ENCODE data around the gene CLEC4D. TPM values are rescaled to one million over a fixed set of nuclear protein-coding genes. Genes with fewer than 3 reads are reported as not detected.

The CLEC4D gene
- total RNA-seq, 1 donor = not detected

DNA sequence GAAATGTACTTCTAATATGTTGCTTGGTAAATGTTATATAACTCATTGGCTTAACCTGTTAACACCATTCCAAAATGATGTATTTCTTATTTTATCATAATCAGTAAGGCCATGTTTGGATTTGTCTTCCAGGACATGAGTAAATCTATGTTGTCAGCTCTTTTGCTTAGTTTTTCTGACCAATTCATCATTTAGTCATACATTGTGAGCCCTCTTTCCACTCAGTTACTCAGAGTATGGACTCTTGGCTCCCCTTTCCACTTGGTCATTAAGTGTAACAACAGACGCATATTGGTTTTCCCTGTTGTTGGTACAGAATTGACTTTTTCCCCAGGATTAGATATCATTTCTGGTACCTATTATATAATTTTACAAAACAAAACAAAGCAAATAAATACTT lies 9.0 kb upstream of the CLEC4D start:
- DNase-seq (ENCODE audit: insufficient read length, low spot score, missing footprints) = no peak
- H4K20me1 ChIP-seq (ENCODE audit: insufficient read depth, low read length) = no peaks in the 10 kb centered on the region
- no peak overlapping the region for H3K4me2 ChIP-seq (ENCODE audit: insufficient read depth, low read length)
- no peaks in the 10 kb centered on the region for H3K27me3 ChIP-seq (ENCODE audit: insufficient read depth, low read length)
- H3K27ac ChIP-seq (ENCODE audit: low read depth, low read length) = no peak overlapping the region
- no peak overlapping the region for H3K4me3 ChIP-seq (ENCODE audit: insufficient read depth, low read length)
- no peak overlapping the region for H2AFZ ChIP-seq (ENCODE audit: low read length)
- H3K36me3 ChIP-seq (ENCODE audit: insufficient read depth, low read length) = no peaks in the 10 kb centered on the region
- H3K9me3 ChIP-seq (ENCODE audit: low read depth, low read length) = no peaks in the 10 kb centered on the region
- no peaks in the 10 kb centered on the region for H3K4me1 ChIP-seq (ENCODE audit: insufficient read depth, low read length)
- no peaks in the 10 kb centered on the region for H3K79me2 ChIP-seq (ENCODE audit: insufficient read depth, low read length)
- TF ChIP-seq, protein P1, sequence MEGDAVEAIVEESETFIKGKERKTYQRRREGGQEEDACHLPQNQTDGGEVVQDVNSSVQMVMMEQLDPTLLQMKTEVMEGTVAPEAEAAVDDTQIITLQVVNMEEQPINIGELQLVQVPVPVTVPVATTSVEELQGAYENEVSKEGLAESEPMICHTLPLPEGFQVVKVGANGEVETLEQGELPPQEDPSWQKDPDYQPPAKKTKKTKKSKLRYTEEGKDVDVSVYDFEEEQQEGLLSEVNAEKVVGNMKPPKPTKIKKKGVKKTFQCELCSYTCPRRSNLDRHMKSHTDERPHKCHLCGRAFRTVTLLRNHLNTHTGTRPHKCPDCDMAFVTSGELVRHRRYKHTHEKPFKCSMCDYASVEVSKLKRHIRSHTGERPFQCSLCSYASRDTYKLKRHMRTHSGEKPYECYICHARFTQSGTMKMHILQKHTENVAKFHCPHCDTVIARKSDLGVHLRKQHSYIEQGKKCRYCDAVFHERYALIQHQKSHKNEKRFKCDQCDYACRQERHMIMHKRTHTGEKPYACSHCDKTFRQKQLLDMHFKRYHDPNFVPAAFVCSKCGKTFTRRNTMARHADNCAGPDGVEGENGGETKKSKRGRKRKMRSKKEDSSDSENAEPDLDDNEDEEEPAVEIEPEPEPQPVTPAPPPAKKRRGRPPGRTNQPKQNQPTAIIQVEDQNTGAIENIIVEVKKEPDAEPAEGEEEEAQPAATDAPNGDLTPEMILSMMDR (IDR thresholded peaks at IDR 0.05; ENCODE audit: extremely low read depth, low read depth, low read length) = no peak

GRCh38 chr12:8507596-8507995 lies 5.7 kb upstream of the CLEC4D start:
- H3K79me2 ChIP-seq (ENCODE audit: insufficient read depth, low read length) = no peaks in the 10 kb centered on the region
- no peaks in the 10 kb centered on the region for H3K36me3 ChIP-seq (ENCODE audit: insufficient read depth, low read length)
- H2AFZ ChIP-seq (ENCODE audit: low read length) = no peak overlapping the region
- H3K4me2 ChIP-seq (ENCODE audit: insufficient read depth, low read length) = no peak overlapping the region
- no peaks in the 10 kb centered on the region for H3K4me1 ChIP-seq (ENCODE audit: insufficient read depth, low read length)
- H3K27me3 ChIP-seq (ENCODE audit: insufficient read depth, low read length) = no peaks in the 10 kb centered on the region
- H4K20me1 ChIP-seq (ENCODE audit: insufficient read depth, low read length) = no peaks in the 10 kb centered on the region
- TF ChIP-seq, protein P1 (IDR thresholded peaks at IDR 0.05; ENCODE audit: extremely low read depth, low read depth, low read length) = no peak
- H3K4me3 ChIP-seq (ENCODE audit: insufficient read depth, low read length) = no peak overlapping the region
- H3K27ac ChIP-seq (ENCODE audit: low read depth, low read length) = no peak overlapping the region
- DNase-seq (ENCODE audit: insufficient read length, low spot score, missing footprints) = no peak
- H3K9me3 ChIP-seq (ENCODE audit: low read depth, low read length) = no peaks in the 10 kb centered on the region

- Histone ChIP-seq H3K4me2 (ENCODE audit: insufficient read depth, low read length) (no peak overlapping the region), H3K36me3 (ENCODE audit: insufficient read depth, low read length) (no peaks in the 10 kb centered on the region), H2AFZ (ENCODE audit: low read length) (no peak overlapping the region), H3K4me3 (ENCODE audit: insufficient read depth, low read length) (no peak overlapping the region), H3K9me3 (ENCODE audit: low read depth, low read length) (no peaks in the 10 kb centered on the region), H3K79me2 (ENCODE audit: insufficient read depth, low read length) (no peaks in the 10 kb centered on the region), H3K27ac (ENCODE audit: low read depth, low read length) (no peak overlapping the region), H4K20me1 (ENCODE audit: insufficient read depth, low read length) (no peaks in the 10 kb centered on the region), H3K4me1 (ENCODE audit: insufficient read depth, low read length) (no peaks in the 10 kb centered on the region), H3K27me3 (ENCODE audit: insufficient read depth, low read length) (no peaks in the 10 kb centered on the region)
- TF ChIP-seq, protein P1 (IDR thresholded peaks at IDR 0.05; ENCODE audit: extremely low read depth, low read depth, low read length) = no peak
- no peak for DNase-seq (ENCODE audit: insufficient read length, low spot score, missing footprints)
These were observed 5.1 kb upstream of the CLEC4D start for GRCh38 chr12:8508223-8508622.

DNA sequence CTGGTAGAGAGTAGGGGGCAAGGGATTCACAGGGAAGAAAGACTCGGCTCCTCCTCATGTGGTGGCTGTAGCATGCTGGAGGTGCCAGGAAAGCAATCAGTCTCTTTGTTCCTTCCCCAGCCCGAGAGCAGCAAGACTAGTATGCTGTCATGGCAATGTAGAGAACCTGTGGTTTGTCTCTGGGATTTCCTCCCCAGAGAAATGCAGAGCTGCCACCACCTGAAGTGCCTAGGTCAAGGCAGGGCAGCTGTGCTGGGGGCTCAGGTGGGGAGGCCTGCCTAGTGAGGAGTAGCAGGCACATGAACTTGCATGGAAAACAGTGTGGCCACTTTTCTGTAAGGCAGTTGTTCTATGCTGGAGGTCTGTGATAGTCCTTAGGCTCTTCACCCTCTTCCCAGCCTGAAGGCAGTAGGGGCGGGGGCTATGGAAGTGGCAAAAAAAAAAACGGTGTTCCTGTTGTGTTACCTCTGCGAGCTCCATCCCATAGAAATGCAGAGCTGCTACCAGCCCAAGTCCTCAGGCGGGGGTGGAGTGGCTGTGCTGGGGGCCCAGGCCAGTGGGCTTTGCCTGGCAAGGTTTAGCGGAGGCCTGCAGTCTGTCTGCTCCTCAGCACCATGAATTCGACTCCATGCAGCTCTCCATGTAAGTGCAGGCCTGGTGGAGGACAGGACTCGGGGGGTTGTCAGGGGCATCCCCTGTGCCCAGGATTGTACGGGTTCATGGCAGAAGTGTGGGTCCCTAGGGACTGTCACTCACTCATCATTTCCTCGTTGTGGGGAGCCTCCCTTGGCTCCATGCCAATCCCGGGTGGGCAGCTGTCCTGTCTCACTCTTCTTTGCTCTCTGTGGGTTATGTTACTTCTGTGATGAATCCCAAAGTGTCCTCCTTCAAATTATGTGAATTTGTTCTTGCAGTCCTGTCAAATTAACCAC lies 4.1 kb upstream of the CLEC4D start:
- Histone ChIP-seq H3K4me3 (ENCODE audit: insufficient read depth, low read length) (no peak overlapping the region), H3K27ac (ENCODE audit: low read depth, low read length) (no peak overlapping the region), H3K4me1 (ENCODE audit: insufficient read depth, low read length) (no peaks in the 10 kb centered on the region), H3K36me3 (ENCODE audit: insufficient read depth, low read length) (no peaks in the 10 kb centered on the region), H4K20me1 (ENCODE audit: insufficient read depth, low read length) (no peaks in the 10 kb centered on the region), H3K27me3 (ENCODE audit: insufficient read depth, low read length) (no peaks in the 10 kb centered on the region), H3K9me3 (ENCODE audit: low read depth, low read length) (no peaks in the 10 kb centered on the region), H2AFZ (ENCODE audit: low read length) (no peak overlapping the region), H3K79me2 (ENCODE audit: insufficient read depth, low read length) (no peaks in the 10 kb centered on the region), H3K4me2 (ENCODE audit: insufficient read depth, low read length) (no peak overlapping the region)
- TF ChIP-seq, protein P1 (IDR thresholded peaks at IDR 0.05; ENCODE audit: extremely low read depth, low read depth, low read length) = no peak
- no peak for DNase-seq (ENCODE audit: insufficient read length, low spot score, missing footprints)
